Osteoblast (primary cell): ENCODE data around the gene USP17L11. TPM values are rescaled to one million over a fixed set of nuclear protein-coding genes. Genes with fewer than 3 reads are reported as not detected.

ENCODE experiments used
- total RNA-seq: library from RNA; depleted of rRNA; stranded (reverse); fragments of >200 nt; gene quantifications from 2 replicates; pipeline ENCODE4 v1.2.3, GENCODE V29; 2012

The USP17L11 gene
- total RNA-seq, 1 donor = not detected

Other genes with a start within 250 kb of the USP17L11 start
- not detected in 2 replicates for gene FAM90A26, start 45.0 kb upstream of the USP17L11 start, total RNA-seq
- not detected in 2 replicates for gene USP17L10, start 4.7 kb upstream of the USP17L11 start, total RNA-seq
- gene USP17L12, start 4.7 kb downstream of the USP17L11 start, total RNA-seq = not detected in 2 replicates
- gene USP17L13, start 9.5 kb downstream of the USP17L11 start, total RNA-seq = not detected in 2 replicates
- gene USP17L15, start 19.0 kb downstream of the USP17L11 start, total RNA-seq = not detected in 2 replicates
- gene USP17L17, start 28.5 kb downstream of the USP17L11 start, total RNA-seq = not detected in 2 replicates
- not detected in 2 replicates for gene USP17L18, start 33.2 kb downstream of the USP17L11 start, total RNA-seq
- not detected in 2 replicates for gene USP17L19, start 38.0 kb downstream of the USP17L11 start, total RNA-seq
- gene USP17L20, start 42.7 kb downstream of the USP17L11 start, total RNA-seq = not detected in 2 replicates
- gene USP17L21, start 47.5 kb downstream of the USP17L11 start, total RNA-seq = not detected in 2 replicates
- gene USP17L22, start 52.2 kb downstream of the USP17L11 start, total RNA-seq = not detected in 2 replicates
- not detected in 2 replicates for gene USP17L24, start 109.8 kb downstream of the USP17L11 start, total RNA-seq
- gene USP17L25, start 114.5 kb downstream of the USP17L11 start, total RNA-seq = not detected in 2 replicates
- gene USP17L26, start 119.3 kb downstream of the USP17L11 start, total RNA-seq = not detected in 2 replicates
- not detected in 2 replicates for gene USP17L5, start 124.0 kb downstream of the USP17L11 start, total RNA-seq
- not detected in 2 replicates for gene USP17L27, start 128.7 kb downstream of the USP17L11 start, total RNA-seq
- not detected in 2 replicates for gene USP17L28, start 133.5 kb downstream of the USP17L11 start, total RNA-seq
- not detected in 2 replicates for gene USP17L29, start 138.2 kb downstream of the USP17L11 start, total RNA-seq
- gene USP17L30, start 147.7 kb downstream of the USP17L11 start, total RNA-seq = not detected in 2 replicates
- gene DEFB131A, start 229.0 kb downstream of the USP17L11 start, total RNA-seq = not detected in 2 replicates